Mesothelial cell of epicardium (in vitro differentiated cells): ENCODE measurements around the gene HS3ST6. TPM values are rescaled to one million over a fixed set of nuclear protein-coding genes. Genes with fewer than 3 reads are reported as not detected.
"Not testable (repeated sequence)": the region's sequence is repeated elsewhere in the genome, so short reads cannot be mapped to it uniquely, and the experiment has no call there.

ENCODE experiments used
- DNase-seq, 2 experiments: peaks; one replicate each; pipeline ENCODE4 v3.0.0; 2021; ENCODE audit warnings: low spot score in 2 of 2; ENCODE audit not compliant: unreplicated experiment in 2 of 2
- H3K27ac Mint-ChIP-seq: 2 replicates; pipeline ENCODE4 v1.8.0; 2021; ENCODE audit warnings: mixed read lengths
- H3K27me3 Mint-ChIP-seq: 2 replicates; pipeline ENCODE4 v1.8.0; 2021; ENCODE audit warnings: low read depth, mixed read lengths
- H3K36me3 Mint-ChIP-seq: 2 replicates; pipeline ENCODE4 v1.8.0; 2021; ENCODE audit warnings: mixed read lengths
- H3K4me1 Mint-ChIP-seq: 2 replicates; pipeline ENCODE4 v1.8.0; 2021; ENCODE audit warnings: mixed read lengths
- H3K4me3 Mint-ChIP-seq: 2 replicates; pipeline ENCODE4 v1.8.0; 2021; ENCODE audit warnings: mild to moderate bottlenecking, moderate library complexity, mixed read lengths
- H3K9me3 Mint-ChIP-seq: 2 replicates; pipeline ENCODE4 v1.8.0; 2021; ENCODE audit warnings: mixed read lengths
- total RNA-seq: library from RNA; stranded (reverse); gene quantifications from 3 replicates; pipeline ENCODE4 v1.2.1, GENCODE V29; 2021
- TF ChIP-seq, protein P1 (sequence below): fragments of 200-600 bp; sonication (generic); IDR thresholded peaks from one replicate; pipeline ENCODE4 v1.5.0; 2021; ENCODE audit warnings: antibody characterized with exemption; ENCODE audit not compliant: unreplicated experiment

The HS3ST6 gene
- total RNA-seq, 1 donor from 2014 or later, result 0.22 TPM

DNA sequence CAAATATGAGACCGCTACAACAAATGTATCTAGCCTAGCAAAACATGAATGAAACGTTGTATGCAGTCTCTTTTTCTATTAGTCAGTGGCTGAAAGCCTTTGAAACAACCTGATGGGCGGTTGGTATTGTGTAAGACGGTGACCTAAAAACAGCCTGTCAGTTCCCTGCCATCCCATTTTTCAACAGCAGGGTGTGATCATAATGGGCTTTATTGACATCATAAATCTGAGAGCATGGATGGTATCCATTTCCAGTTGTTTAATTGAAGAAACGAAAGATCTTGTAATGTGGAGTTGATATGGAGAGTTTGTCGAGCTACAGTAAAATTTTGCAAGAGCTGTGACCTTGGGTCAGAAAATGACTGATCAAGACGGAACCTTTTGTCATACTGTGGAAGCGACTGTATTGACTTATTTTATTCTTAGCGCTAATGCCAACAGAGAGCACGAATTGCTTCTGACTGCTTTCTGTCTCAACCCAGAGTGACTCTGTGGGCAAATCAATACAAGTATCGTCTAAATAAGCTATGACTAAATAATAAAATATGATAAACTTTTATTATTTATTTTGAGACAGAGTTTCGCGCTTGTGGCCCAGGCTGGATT lies 34.0 kb downstream of the HS3ST6 start:
- TF ChIP-seq, protein P1, sequence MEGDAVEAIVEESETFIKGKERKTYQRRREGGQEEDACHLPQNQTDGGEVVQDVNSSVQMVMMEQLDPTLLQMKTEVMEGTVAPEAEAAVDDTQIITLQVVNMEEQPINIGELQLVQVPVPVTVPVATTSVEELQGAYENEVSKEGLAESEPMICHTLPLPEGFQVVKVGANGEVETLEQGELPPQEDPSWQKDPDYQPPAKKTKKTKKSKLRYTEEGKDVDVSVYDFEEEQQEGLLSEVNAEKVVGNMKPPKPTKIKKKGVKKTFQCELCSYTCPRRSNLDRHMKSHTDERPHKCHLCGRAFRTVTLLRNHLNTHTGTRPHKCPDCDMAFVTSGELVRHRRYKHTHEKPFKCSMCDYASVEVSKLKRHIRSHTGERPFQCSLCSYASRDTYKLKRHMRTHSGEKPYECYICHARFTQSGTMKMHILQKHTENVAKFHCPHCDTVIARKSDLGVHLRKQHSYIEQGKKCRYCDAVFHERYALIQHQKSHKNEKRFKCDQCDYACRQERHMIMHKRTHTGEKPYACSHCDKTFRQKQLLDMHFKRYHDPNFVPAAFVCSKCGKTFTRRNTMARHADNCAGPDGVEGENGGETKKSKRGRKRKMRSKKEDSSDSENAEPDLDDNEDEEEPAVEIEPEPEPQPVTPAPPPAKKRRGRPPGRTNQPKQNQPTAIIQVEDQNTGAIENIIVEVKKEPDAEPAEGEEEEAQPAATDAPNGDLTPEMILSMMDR, result peak; percentile 40
- no peaks in the 10 kb centered on the region for H3K36me3 Mint-ChIP-seq
- H3K27ac Mint-ChIP-seq, result no peak overlapping the region
- H3K9me3 Mint-ChIP-seq, result no peaks in the 10 kb centered on the region
- H3K27me3 Mint-ChIP-seq, result peaks cover 42% of the 10 kb centered on the region
- no peak overlapping the region for H3K4me3 Mint-ChIP-seq
- peaks cover 5% of the 10 kb centered on the region for H3K4me1 Mint-ChIP-seq
- DNase-seq, result no peak

GRCh38 chr16:1881172-1881571 lies 37.0 kb downstream of the HS3ST6 start:
- not testable (repeated sequence) for H3K36me3 Mint-ChIP-seq, H3K4me1 Mint-ChIP-seq, H3K27ac Mint-ChIP-seq, DNase-seq, H3K9me3 Mint-ChIP-seq, H3K4me3 Mint-ChIP-seq
- peaks cover 54% of the 10 kb centered on the region for H3K27me3 Mint-ChIP-seq

- TF ChIP-seq, protein P1, result no peak
- Mint-ChIP-seq H3K27me3 (peaks cover 58% of the 10 kb centered on the region), H3K4me1 (peaks cover 5% of the 10 kb centered on the region), H3K36me3 (no peaks in the 10 kb centered on the region), H3K27ac (no peak overlapping the region), H3K9me3 (no peaks in the 10 kb centered on the region), H3K4me3 (no peak overlapping the region)
- no peak for DNase-seq
Measured at GRCh38 chr16:1879477-1879876, 38.7 kb downstream of the HS3ST6 start.

DNA sequence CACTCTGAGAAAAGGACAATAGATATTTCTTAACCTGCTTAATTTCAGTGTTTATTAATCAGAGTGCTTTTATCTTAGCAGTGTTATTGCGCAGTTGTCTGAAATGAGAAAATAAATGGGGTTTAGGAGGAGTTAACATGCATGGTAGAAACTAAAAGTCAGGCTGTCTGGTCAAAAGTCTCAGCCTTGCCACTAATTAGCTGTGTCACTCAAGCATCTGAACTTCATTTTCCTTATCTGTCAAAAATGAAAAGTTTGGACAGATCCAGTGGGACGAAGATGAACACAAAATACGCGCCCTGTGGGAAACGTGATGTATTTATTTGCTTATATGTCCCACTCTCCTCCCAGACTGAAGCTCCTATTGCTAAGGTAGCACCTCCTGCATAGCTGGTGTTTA lies 40.0 kb downstream of the HS3ST6 start:
- Mint-ChIP-seq H3K4me1 (peaks cover 5% of the 10 kb centered on the region), H3K27ac (no peak overlapping the region), H3K27me3 (peaks cover 57% of the 10 kb centered on the region), H3K4me3 (no peak overlapping the region), H3K9me3 (no peaks in the 10 kb centered on the region), H3K36me3 (no peaks in the 10 kb centered on the region)
- DNase-seq, result no peak
- TF ChIP-seq, protein P1, result no peak

GRCh38 chr16:1877804-1878203 lies 40.4 kb downstream of the HS3ST6 start:
- DNase-seq, result no peak
- TF ChIP-seq, protein P1, result no peak
- Mint-ChIP-seq H3K9me3 (no peaks in the 10 kb centered on the region), H3K36me3 (no peaks in the 10 kb centered on the region), H3K4me3 (no peak overlapping the region), H3K27ac (no peak overlapping the region), H3K27me3 (peaks cover 60% of the 10 kb centered on the region), H3K4me1 (peaks cover 5% of the 10 kb centered on the region)

DNA sequence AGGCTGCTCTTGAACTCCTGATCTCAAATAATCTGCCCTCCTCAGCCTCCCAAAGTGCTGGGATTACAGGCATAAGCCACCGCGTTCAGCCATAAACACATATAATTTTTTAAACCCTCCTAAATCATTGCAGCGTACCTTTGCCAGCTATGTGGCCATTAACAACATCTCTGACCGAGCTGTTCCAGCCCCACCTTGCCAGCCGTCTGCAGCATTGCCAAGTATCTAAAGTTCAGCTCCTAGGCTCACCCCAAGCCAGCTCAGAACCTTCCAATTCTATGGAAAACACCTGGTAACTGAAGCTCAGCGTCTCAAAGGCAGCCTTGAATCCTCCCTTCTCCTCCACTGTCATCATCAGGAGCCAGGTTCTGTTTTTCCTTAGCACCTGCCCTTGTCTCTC lies 41.1 kb downstream of the HS3ST6 start:
- Mint-ChIP-seq H3K36me3 (peaks cover 2% of the 10 kb centered on the region), H3K4me3 (no peak overlapping the region), H3K4me1 (peaks cover 7% of the 10 kb centered on the region), H3K27ac (no peak overlapping the region), H3K9me3 (peaks cover 3% of the 10 kb centered on the region), H3K27me3 (peaks cover 65% of the 10 kb centered on the region)
- no peak for DNase-seq
- TF ChIP-seq, protein P1, result no peak
